Erythroblast (primary cell): ENCODE results near the gene SLC17A8.
"Not testable (repeated sequence)": the region's sequence is repeated elsewhere in the genome, so short reads cannot be mapped to it uniquely, and the experiment has no call there.

ENCODE experiments used
- DNase-seq, 2 experiments: peaks; one replicate each; lab custom pipeline; 2025; lab: John Stamatoyannopoulos, UW
- GATA1 ChIP-seq: IDR thresholded peaks from 2 replicates; pipeline ENCODE4 v1.6.1; 2011; ENCODE audit warnings: low read depth, mild to moderate bottlenecking, control low read depth, low read length, moderate library complexity
- POLR2A ChIP-seq: IDR thresholded peaks from 2 replicates; pipeline ENCODE4 v1.6.1; 2011; ENCODE audit warnings: mild to moderate bottlenecking, low read length

Gene SLC17A8

GRCh38 chr12:100356644-100357223, at the start of gene SLC17A8:
Gene SLC17A8, plus strand, starts transcription at chr12:100357074. Its CDS starts 318 bp downstream, at chr12:100357392.
- no peak for DNase-seq
- no peak for TF ChIP-seq POLR2A
- no peak for TF ChIP-seq GATA1

- not testable (repeated sequence) for DNase-seq
These were observed 48.7 kb upstream of the SLC17A8 start for GRCh38 chr12:100308138-100308537.

- no peak for TF ChIP-seq GATA1
These were observed 45.6 kb upstream of the SLC17A8 start for GRCh38 chr12:100311317-100311716.

GRCh38 chr12:100317371-100317770, 39.5 kb upstream of the SLC17A8 start:
- no peak for DNase-seq
- TF ChIP-seq GATA1 (no peak), POLR2A (no peak)

More at GRCh38 chr12:100311317-100311716, 45.6 kb upstream of the SLC17A8 start:
- no peak for DNase-seq

- no peak for DNase-seq
- TF ChIP-seq GATA1 (no peak), POLR2A (no peak)
These were observed 32.4 kb upstream of the SLC17A8 start for GRCh38 chr12:100324498-100324897.

- DNase-seq: no peak
- no peak for TF ChIP-seq GATA1
- TF ChIP-seq POLR2A: no peak
These were observed 30.7 kb upstream of the SLC17A8 start for GRCh38 chr12:100326208-100326607.

- no peak for TF ChIP-seq GATA1
- TF ChIP-seq POLR2A: no peak
- no peak for DNase-seq
These were observed 27.1 kb upstream of the SLC17A8 start for GRCh38 chr12:100329800-100330199.

GRCh38 chr12:100331871-100332270, 25.0 kb upstream of the SLC17A8 start:
- TF ChIP-seq GATA1 (no peak), POLR2A (no peak)
- DNase-seq: no peak

GRCh38 chr12:100332852-100333251, 24.0 kb upstream of the SLC17A8 start:
- no peak for DNase-seq
- TF ChIP-seq GATA1 (no peak), POLR2A (no peak)

- no peak for TF ChIP-seq POLR2A
- no peak for TF ChIP-seq GATA1
- DNase-seq: no peak
These were observed 19.6 kb upstream of the SLC17A8 start for GRCh38 chr12:100337299-100337698.

GRCh38 chr12:100337727-100338126, 19.1 kb upstream of the SLC17A8 start:
- no peak for DNase-seq
- TF ChIP-seq POLR2A (no peak), GATA1 (no peak)

- no peak for DNase-seq
- TF ChIP-seq POLR2A (no peak), GATA1 (no peak)
These were observed 17.8 kb upstream of the SLC17A8 start for GRCh38 chr12:100339071-100339470.

GRCh38 chr12:100342897-100343296, 14.0 kb upstream of the SLC17A8 start:
- DNase-seq: not testable (repeated sequence)

- DNase-seq: not testable (repeated sequence)
These were observed 12.5 kb upstream of the SLC17A8 start for GRCh38 chr12:100344351-100344750.

GRCh38 chr12:100345020-100345767, 11.7 kb upstream of the SLC17A8 start:
- no peak for DNase-seq
- TF ChIP-seq POLR2A (no peak), GATA1 (no peak)

- DNase-seq: no peak
- TF ChIP-seq GATA1 (no peak), POLR2A (no peak)
These were observed 10.2 kb upstream of the SLC17A8 start for GRCh38 chr12:100346660-100347059.
